HepG2 (cell line): ENCODE results near the gene SERTM2. TPM values are rescaled to one million over a fixed set of nuclear protein-coding genes. Genes with fewer than 3 reads are reported as not detected.

Source experiments
- ATAC-seq: fragments of 200-7000 bp; cut with Tn5 transposase; 3 replicates; pipeline ENCODE4 v1.9.1; 2020; ENCODE audit warnings: mild to moderate bottlenecking, moderate library complexity
- BruUV-seq: library from RNA; stranded (reverse); fragments of 400-500 nt; replicated peaks from 2 replicates; lab custom pipeline; 2021; lab: Mats Ljungman, UMichigan
- CTCF ChIA-PET: fragments of 300-600 bp; formaldehyde crosslinking; extraction: SDS; loops from one replicate; lab custom pipeline; 2021; ENCODE audit warnings: low total read pairs, inconsistent platforms, low intra/inter-chr PET ratio; lab: Yijun Ruan, JAX
- POLR2A ChIA-PET: fragments of 350-600 bp; sonication (Branson Sonifier 250); formaldehyde crosslinking; loops from one replicate; lab custom pipeline; 2020; ENCODE audit warnings: antibody characterized with exemption, inconsistent platforms; lab: Yijun Ruan, JAX
- DNase-seq: peaks from one replicate; pipeline ENCODE4 v3.0.0-alpha.2; 2015; ENCODE audit warnings: low spot score
- FAIRE-seq: peaks from 3 replicates; lab custom pipeline; 2011; peaks lifted over from hg19 to GRCh38; lab: Jason Lieb, UNC
- H2AFZ ChIP-seq: one replicate; pipeline ENCODE4 v1.6.1; 2011; ENCODE audit warnings: low read length, inconsistent platforms
- H3K27ac ChIP-seq: fragments of 300-600 bp; 3 replicates; pipeline ENCODE4 v1.8.0; 2011; ENCODE audit warnings: mixed run types, mild to moderate bottlenecking, mixed read lengths, low read length, inconsistent platforms; ENCODE audit not compliant: insufficient read depth; ENCODE audit errors: extremely low read length
- H3K27me3 ChIP-seq, 2 experiments: fragments of 200-600 bp in 1 of 2; 2 replicates in 1 of 2; 3 replicates in 1 of 2; pipeline versions ENCODE4 v1.6.0 to v1.8.0; 2011; ENCODE audit warnings: low read length in 2 of 2, mild to moderate bottlenecking in 2 of 2, moderate library complexity in 2 of 2, inconsistent platforms in 1 of 2; ENCODE audit not compliant: insufficient read depth in 2 of 2, control insufficient read depth in 1 of 2
- H3K36me3 ChIP-seq, 2 experiments: fragments of 200-600 bp in 1 of 2; replicated peaks in 1 of 2; 2 replicates in 1 of 2; 3 replicates in 1 of 2; pipeline versions ENCODE4 v1.5.1 to v1.8.0; 2011; ENCODE audit warnings: low read length in 2 of 2, inconsistent platforms in 1 of 2; ENCODE audit not compliant: insufficient read depth in 2 of 2, control insufficient read depth in 1 of 2
- H3K4me1 ChIP-seq: 2 replicates; pipeline ENCODE4 v1.5.1; 2012; ENCODE audit warnings: low read length, inconsistent platforms; ENCODE audit not compliant: insufficient read depth
- H3K4me2 ChIP-seq: 2 replicates; pipeline ENCODE4 v1.6.0; 2011; ENCODE audit warnings: low read depth, low read length, inconsistent platforms
- H3K4me3 ChIP-seq, 3 experiments: fragments of 200-600 bp in 1 of 3; sonication (generic), shearing (Covaris generic) in 1 of 3; replicated peaks in 1 of 3; 2 replicates each; pipeline ENCODE4 v1.5.1; 2011 to 2016; ENCODE audit warnings: low read length in 3 of 3, inconsistent platforms in 2 of 3, low read depth in 2 of 3, mild to moderate bottlenecking in 2 of 3, control low read depth in 1 of 3, mixed read lengths in 1 of 3; ENCODE audit not compliant: insufficient read depth in 1 of 3
- H3K79me2 ChIP-seq: one replicate; pipeline ENCODE4 v1.6.1; 2011; ENCODE audit warnings: low read length, inconsistent platforms; ENCODE audit not compliant: insufficient read depth
- H3K9ac ChIP-seq: 2 replicates; pipeline ENCODE4 v1.6.0; 2011; ENCODE audit warnings: mild to moderate bottlenecking, low read depth, low read length, inconsistent platforms; ENCODE audit not compliant: insufficient read depth
- H3K9me3 ChIP-seq: 2 replicates; pipeline ENCODE4 v1.5.1; 2012; ENCODE audit warnings: mild to moderate bottlenecking, low read length
- H4K20me1 ChIP-seq: 2 replicates; pipeline ENCODE4 v1.6.0; 2011; ENCODE audit warnings: inconsistent platforms, mild to moderate bottlenecking, low read length, moderate library complexity; ENCODE audit not compliant: insufficient read depth
- CHCHD3 ChIP-seq: sonication (generic); formaldehyde crosslinking; IDR thresholded peaks from 2 replicates; pipeline ENCODE4 v1.8.0; 2022; ENCODE audit warnings: mild to moderate bottlenecking, missing genetic modification reagents, moderate library complexity
- HHEX ChIP-seq: IDR thresholded peaks from 2 replicates; pipeline ENCODE4 v1.6.1; 2016; ENCODE audit warnings: control low read depth
- MAFG ChIP-seq: sonication (generic); formaldehyde crosslinking; IDR thresholded peaks from 2 replicates; pipeline ENCODE4 v1.5.1; 2020; ENCODE audit warnings: mild to moderate bottlenecking, missing genetic modification reagents
- POLR2AphosphoS5 ChIP-seq: IDR thresholded peaks from 2 replicates; pipeline ENCODE4 v1.6.1; 2012; ENCODE audit warnings: low read depth, low read length
- SAP130 ChIP-seq: IDR thresholded peaks from 2 replicates; pipeline ENCODE4 v1.6.1; 2016; ENCODE audit warnings: low read depth
- ZNF234 ChIP-seq: sonication (generic); formaldehyde crosslinking; conservative IDR thresholded peaks from 2 replicates; pipeline ENCODE4 v1.5.1; 2020; ENCODE audit warnings: mild to moderate bottlenecking, missing genetic modification reagents
- ZNF841 ChIP-seq: sonication (generic); formaldehyde crosslinking; IDR thresholded peaks from 2 replicates; pipeline ENCODE4 v1.8.1; 2023; ENCODE audit warnings: missing genetic modification reagents, borderline replicate concordance
- ZSCAN31 ChIP-seq: sonication (generic); formaldehyde crosslinking; IDR thresholded peaks from 2 replicates; pipeline ENCODE4 v1.5.0; 2020; ENCODE audit warnings: low read depth, mild to moderate bottlenecking, missing genetic modification reagents
- in situ Hi-C: cut with HindIII; loops from 2 replicates; pipeline ENCODE4 v1.10.0; 2017; ENCODE audit warnings: low pct_unique_long_range_greater_than_20kb; ENCODE audit not compliant: extremely low pct_ligation_motif_present
- intact Hi-C: fragments of 100-400 bp; cut with micrococcal nuclease; formaldehyde crosslinking; loops from one replicate; pipeline ENCODE4 v1.10.0; 2022; ENCODE audit not compliant: unreplicated experiment
- polyA plus RNA-seq, 8 experiments: library from polyadenylated mRNA; depleted of rRNA in 3 of 8; stranded (reverse) in 7 of 8; unstranded in 1 of 8; fragments of >200 nt; fragmentation: Illumina TruSeq in 4 of 8; extraction: Trizol in 4 of 8; gene quantifications; 2 replicates each; pipeline versions ENCODE4 v1.2.1 to v1.2.3, GENCODE V29; 2011 to 2016; ENCODE audit warnings: low read depth in 4 of 8, missing spikeins in 1 of 8, mixed read lengths in 1 of 8; ENCODE audit not compliant: insufficient read depth in 1 of 8
- total RNA-seq, 5 experiments: library from RNA; depleted of rRNA; stranded (reverse); fragments of >200 nt; fragmentation: Illumina TruSeq; extraction: Trizol; gene quantifications; 2 replicates each; pipeline ENCODE4 v1.2.3, GENCODE V29; 2016; ENCODE audit warnings: low read depth in 1 of 5
- TF ChIP-seq, protein P1 (sequence below): sonication (generic); formaldehyde crosslinking; IDR thresholded peaks from 2 replicates; pipeline ENCODE4 v1.4.0; 2020; ENCODE audit warnings: missing genetic modification reagents
- TF ChIP-seq, protein P2 (sequence below): sonication (generic); formaldehyde crosslinking; IDR thresholded peaks from 2 replicates; pipeline ENCODE4 v1.4.0; 2020; ENCODE audit warnings: missing genetic modification reagents

SERTM2 gene
- total and polyA plus RNA-seq, 2 of the 13 experiments (the other 11 are each of a cell fraction or from before 2014, with no cell fraction given) = not detected

GRCh38 chrX:111470681-111471403 is 40.6 kb upstream of the SERTM2 start (continued):
- TF ChIP-seq, protein P1, sequence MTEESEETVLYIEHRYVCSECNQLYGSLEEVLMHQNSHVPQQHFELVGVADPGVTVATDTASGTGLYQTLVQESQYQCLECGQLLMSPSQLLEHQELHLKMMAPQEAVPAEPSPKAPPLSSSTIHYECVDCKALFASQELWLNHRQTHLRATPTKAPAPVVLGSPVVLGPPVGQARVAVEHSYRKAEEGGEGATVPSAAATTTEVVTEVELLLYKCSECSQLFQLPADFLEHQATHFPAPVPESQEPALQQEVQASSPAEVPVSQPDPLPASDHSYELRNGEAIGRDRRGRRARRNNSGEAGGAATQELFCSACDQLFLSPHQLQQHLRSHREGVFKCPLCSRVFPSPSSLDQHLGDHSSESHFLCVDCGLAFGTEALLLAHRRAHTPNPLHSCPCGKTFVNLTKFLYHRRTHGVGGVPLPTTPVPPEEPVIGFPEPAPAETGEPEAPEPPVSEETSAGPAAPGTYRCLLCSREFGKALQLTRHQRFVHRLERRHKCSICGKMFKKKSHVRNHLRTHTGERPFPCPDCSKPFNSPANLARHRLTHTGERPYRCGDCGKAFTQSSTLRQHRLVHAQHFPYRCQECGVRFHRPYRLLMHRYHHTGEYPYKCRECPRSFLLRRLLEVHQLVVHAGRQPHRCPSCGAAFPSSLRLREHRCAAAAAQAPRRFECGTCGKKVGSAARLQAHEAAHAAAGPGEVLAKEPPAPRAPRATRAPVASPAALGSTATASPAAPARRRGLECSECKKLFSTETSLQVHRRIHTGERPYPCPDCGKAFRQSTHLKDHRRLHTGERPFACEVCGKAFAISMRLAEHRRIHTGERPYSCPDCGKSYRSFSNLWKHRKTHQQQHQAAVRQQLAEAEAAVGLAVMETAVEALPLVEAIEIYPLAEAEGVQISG = no peak
- TF ChIP-seq MAFG (CRISPR knock-in tag) (no peak), ZNF234 (no peak)
- TF ChIP-seq, all 625 proteins: peak for 0

DNA sequence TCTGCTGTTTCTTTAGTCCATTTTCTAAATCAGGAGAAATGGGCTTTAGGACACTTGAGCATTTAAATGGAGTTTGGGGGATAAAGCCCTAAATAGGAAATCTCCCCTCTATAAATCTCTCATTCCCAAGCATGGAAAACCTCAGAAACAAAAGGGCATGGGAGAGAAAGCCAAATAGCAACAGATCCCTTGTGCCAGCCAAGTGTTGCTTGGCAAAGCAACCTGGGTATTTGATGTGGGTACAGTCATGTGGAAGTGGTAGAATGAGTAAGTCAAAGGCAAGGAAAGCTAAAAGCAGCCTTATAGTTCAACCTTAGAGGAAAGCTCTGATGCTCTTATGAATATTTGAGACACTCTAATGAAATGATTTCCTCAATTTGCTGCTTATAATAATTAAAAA is 29.5 kb upstream of the SERTM2 start:
- intact Hi-C loops (no loop called here), in situ Hi-C loops (no loop called here)
- Histone ChIP-seq H3K36me3 (no peaks in the 10 kb centered on the region), H3K4me2 (no peak overlapping the region), H3K9me3 (no peaks in the 10 kb centered on the region), H3K9ac (no peak overlapping the region), H3K4me1 (no peaks in the 10 kb centered on the region), H3K27me3 (no peaks in the 10 kb centered on the region), H3K27ac (no peak overlapping the region), H3K4me3 (no peak overlapping the region), H3K79me2 (no peaks in the 10 kb centered on the region), H4K20me1 (no peaks in the 10 kb centered on the region), H2AFZ (no peak overlapping the region)
- FAIRE-seq (no peak), DNase-seq (no peak), ATAC-seq (no peak)
- TF ChIP-seq POLR2AphosphoS5 = no peak
- TF ChIP-seq HHEX = no peak
- TF ChIP-seq, protein P2, sequence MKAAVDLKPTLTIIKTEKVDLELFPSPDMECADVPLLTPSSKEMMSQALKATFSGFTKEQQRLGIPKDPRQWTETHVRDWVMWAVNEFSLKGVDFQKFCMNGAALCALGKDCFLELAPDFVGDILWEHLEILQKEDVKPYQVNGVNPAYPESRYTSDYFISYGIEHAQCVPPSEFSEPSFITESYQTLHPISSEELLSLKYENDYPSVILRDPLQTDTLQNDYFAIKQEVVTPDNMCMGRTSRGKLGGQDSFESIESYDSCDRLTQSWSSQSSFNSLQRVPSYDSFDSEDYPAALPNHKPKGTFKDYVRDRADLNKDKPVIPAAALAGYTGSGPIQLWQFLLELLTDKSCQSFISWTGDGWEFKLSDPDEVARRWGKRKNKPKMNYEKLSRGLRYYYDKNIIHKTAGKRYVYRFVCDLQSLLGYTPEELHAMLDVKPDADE = no peak
- no peak for TF ChIP-seq CHCHD3 (CRISPR knock-in tag)
- no peak for TF ChIP-seq ZSCAN31 (CRISPR knock-in tag)
- no peak for TF ChIP-seq ZNF841 (CRISPR knock-in tag)
- no peak for TF ChIP-seq SAP130
- ChIA-PET POLR2A (no interaction called here), CTCF (no interaction called here)
- BruUV-seq = no TSS peak
